ENCODE results near the gene NGEF. TPM values are rescaled to one million over a fixed set of nuclear protein-coding genes. Genes with fewer than 3 reads are reported as not detected.
"Not testable (repeated sequence)": the region's sequence is repeated elsewhere in the genome, so short reads cannot be mapped to it uniquely, and the experiment has no call there.

Gene NGEF
- total and polyA plus RNA-seq, 7 donors, result 0.28 to 13.9 (median 10.8) TPM; not detected in 2

DNA sequence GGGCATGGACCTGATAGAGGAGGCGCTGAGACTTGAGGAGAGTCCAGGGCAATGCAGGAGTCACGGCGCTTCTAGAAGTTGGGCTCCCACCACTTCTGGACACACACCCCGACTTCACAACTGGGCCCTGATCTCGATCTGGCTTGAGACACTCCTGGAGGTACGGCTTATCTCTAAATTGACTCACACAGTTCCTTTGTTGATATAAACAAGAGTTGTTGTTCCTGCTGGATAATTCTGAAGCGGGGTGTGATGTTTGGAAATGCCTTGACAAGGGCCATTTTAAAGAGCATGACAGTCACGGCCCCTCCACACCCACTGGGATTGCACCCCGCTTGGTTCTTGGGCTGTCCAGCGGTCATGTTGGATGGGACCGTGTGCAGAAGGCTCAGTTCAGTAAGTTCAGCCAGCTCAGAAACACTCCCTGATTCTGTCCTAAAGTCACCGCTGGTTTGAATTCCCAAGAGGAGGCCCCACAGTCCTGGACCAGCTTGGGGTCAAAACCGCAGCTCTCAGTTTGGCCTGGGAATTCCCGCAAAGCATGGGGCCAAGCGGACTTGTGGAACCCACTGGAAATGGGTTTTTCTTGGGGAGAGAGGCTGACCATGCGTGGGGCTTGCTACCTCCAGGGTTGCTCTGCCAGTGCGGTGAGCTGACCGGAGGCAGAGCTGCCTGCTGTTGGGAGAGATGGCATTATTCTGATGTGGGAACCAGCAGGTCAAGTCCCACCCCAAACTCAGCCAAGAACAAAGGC lies 10.1 kb upstream of the NGEF start:
- no peak for DNase-seq
- Histone ChIP-seq H3K9me3 (no peaks in the 10 kb centered on the region), H3K4me3 (no peak overlapping the region), H3K4me1 (no peaks in the 10 kb centered on the region), H3K27me3 (no peaks in the 10 kb centered on the region), H3K27ac (no peak overlapping the region), H3K36me3 (no peaks in the 10 kb centered on the region)
- 94% methylated on average over 18 of the region's 18 CpGs for WGBS, 2 donors
- TF ChIP-seq POLR2A (IDR thresholded peaks at IDR 0.05) (no peak), POLR2AphosphoS5 (IDR thresholded peaks at IDR 0.05) (no peak), EP300 (IDR thresholded peaks at IDR 0.05) (no peak)
- TF ChIP-seq, protein P1, sequence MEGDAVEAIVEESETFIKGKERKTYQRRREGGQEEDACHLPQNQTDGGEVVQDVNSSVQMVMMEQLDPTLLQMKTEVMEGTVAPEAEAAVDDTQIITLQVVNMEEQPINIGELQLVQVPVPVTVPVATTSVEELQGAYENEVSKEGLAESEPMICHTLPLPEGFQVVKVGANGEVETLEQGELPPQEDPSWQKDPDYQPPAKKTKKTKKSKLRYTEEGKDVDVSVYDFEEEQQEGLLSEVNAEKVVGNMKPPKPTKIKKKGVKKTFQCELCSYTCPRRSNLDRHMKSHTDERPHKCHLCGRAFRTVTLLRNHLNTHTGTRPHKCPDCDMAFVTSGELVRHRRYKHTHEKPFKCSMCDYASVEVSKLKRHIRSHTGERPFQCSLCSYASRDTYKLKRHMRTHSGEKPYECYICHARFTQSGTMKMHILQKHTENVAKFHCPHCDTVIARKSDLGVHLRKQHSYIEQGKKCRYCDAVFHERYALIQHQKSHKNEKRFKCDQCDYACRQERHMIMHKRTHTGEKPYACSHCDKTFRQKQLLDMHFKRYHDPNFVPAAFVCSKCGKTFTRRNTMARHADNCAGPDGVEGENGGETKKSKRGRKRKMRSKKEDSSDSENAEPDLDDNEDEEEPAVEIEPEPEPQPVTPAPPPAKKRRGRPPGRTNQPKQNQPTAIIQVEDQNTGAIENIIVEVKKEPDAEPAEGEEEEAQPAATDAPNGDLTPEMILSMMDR (IDR thresholded peaks at IDR 0.05), result no peak
- intact Hi-C loops (cut with DNase I), result no loop called here

DNA sequence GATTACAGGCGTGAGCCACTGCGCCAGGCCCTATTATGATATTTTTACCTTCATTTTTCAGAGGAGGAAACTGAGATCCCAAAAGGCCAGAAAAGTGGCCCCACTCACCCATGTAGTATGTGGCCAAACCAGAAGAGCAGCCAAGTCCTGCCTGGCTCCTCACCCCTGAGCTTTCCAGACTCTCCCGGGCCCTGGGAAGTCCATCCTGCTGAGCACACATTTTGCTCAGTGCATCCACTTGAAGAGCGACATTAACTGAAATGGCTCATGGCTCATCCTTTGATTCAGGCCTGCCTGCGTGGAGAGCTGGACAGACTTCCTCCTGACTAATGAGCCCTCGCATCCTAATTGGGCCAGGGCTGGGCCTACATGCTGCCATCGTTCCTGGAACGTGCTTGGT lies 9.5 kb upstream of the NGEF start:
- Histone ChIP-seq H3K9me3 (peaks cover 0 to 2% (median under 1%) of the 10 kb centered on the region in 4 donors), H3K36me3 (no peaks in the 10 kb centered on the region), H3K4me1 (no peaks in the 10 kb centered on the region), H3K4me3 (no peak overlapping the region), H3K27ac (no peak overlapping the region), H3K27me3 (no peaks in the 10 kb centered on the region)
- no peak for TF ChIP-seq EP300 (IDR thresholded peaks at IDR 0.05)
- TF ChIP-seq, protein P1 (IDR thresholded peaks at IDR 0.05), result no peak
- TF ChIP-seq POLR2A (IDR thresholded peaks at IDR 0.05), result no peak
- TF ChIP-seq POLR2AphosphoS5 (IDR thresholded peaks at IDR 0.05), result no peak
- intact Hi-C loops (cut with DNase I), result no loop called here
- DNase-seq, result no peak
- 92 to 94% methylated on average over 8 of the region's 8 CpGs for WGBS, 2 donors

DNA sequence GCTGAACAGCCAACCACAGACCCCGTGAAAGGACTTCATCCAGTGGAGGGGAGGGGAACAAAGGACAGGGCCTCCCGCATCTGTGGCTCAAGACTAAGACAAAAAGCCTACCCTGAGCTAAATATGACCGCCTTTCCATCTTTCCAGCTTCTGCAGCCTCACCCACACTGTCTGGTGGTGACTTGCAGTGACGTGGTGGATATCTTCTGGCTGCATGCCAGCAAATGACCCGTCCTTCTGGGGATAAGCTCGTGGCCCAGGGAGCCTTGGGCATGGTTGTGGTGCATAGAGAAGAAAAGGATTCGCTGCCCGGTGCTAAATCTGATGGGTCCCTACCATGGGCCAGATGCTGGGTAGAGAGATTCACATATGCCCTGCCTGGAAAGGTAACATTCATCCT lies 8.7 kb upstream of the NGEF start:
- no peak for DNase-seq
- no peak overlapping the region for H3K27ac ChIP-seq
- H3K4me3 ChIP-seq, result no peak overlapping the region
- TF ChIP-seq, protein P1 (IDR thresholded peaks at IDR 0.05), result no peak
- no peak for TF ChIP-seq POLR2A (IDR thresholded peaks at IDR 0.05)
- no peaks in the 10 kb centered on the region for H3K36me3 ChIP-seq
- H3K9me3 ChIP-seq, result peaks cover 0 to 3% (median 1%) of the 10 kb centered on the region in 4 donors
- H3K4me1 ChIP-seq, result no peaks in the 10 kb centered on the region
- no peaks in the 10 kb centered on the region for H3K27me3 ChIP-seq
- WGBS, 2 donors, result 71 to 86% methylated on average over 8 of the region's 8 CpGs
- intact Hi-C loops (cut with DNase I), result no loop called here

DNA sequence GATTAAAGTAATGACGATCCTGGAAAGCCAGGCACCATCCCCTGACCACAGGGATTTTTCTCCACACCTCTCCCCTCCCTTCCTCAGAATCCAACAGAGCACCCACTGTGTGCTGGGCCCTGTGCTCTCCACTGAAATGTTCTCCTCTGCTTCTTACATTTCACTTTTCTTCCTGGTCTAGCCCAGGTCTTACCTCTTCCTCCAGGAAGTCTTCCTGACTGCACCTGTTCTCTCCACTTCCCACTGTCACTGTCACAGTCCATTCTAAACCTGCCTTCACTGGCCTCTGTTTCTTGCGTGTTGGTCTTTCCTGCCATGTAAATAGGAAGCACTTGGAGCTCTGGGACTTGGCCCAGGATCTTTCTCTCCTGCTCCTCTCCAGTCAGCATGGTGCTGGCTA lies 7.4 kb upstream of the NGEF start:
- Histone ChIP-seq H3K9me3 (peaks cover 0 to 3% (median 1%) of the 10 kb centered on the region in 4 donors), H3K4me1 (no peaks in the 10 kb centered on the region), H3K27me3 (no peaks in the 10 kb centered on the region), H3K4me3 (no peak overlapping the region), H3K27ac (no peak overlapping the region), H3K36me3 (no peaks in the 10 kb centered on the region)
- intact Hi-C loops (cut with DNase I), result no loop called here
- TF ChIP-seq, protein P1 (IDR thresholded peaks at IDR 0.05), result no peak
- no peak for TF ChIP-seq POLR2AphosphoS5 (IDR thresholded peaks at IDR 0.05)
- no peak for TF ChIP-seq POLR2A (IDR thresholded peaks at IDR 0.05)
- TF ChIP-seq EP300 (IDR thresholded peaks at IDR 0.05), result no peak
- no peak for DNase-seq
- WGBS, 2 donors, result 84 to 85% methylated on average over 2 of the region's 2 CpGs

DNA sequence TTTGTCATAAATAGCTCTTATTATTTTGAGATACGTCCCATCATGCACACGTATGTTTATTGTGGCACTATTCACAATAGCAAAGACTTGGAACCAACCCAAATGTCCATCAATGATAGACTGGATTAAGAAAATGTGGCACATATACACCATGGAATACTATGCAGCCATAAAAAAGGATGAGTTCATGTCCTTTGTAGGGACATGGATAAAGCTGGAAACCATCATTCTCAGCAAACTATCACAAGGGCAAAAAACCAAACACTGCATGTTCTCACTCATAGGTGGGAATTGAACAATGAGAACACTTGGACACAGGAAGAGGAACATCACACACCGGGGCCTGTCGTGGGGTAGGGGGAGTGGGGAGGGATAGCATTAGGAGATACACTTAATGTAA lies 6.6 kb upstream of the NGEF start:
- H3K4me3 ChIP-seq; DNase-seq; H3K27me3 ChIP-seq; H3K9me3 ChIP-seq; H3K4me1 ChIP-seq; intact Hi-C loops (cut with DNase I); H3K36me3 ChIP-seq; H3K27ac ChIP-seq: not testable (repeated sequence)
- WGBS, 2 donors, result 92 to 96% methylated on average over 4 of the region's 4 CpGs
